KG1 (cell line): ENCODE measurements around the gene CCDC116.
A peak's percentile ranks its signal among the peaks of the same experiment; 100 is the strongest.
"Not testable (repeated sequence)": the region's sequence is repeated elsewhere in the genome, so short reads cannot be mapped to it uniquely, and the experiment has no call there.

Experiments
- DNase-seq: peaks from one replicate; lab custom pipeline; 2025; lab: John Stamatoyannopoulos, UW

CCDC116 gene

DNA sequence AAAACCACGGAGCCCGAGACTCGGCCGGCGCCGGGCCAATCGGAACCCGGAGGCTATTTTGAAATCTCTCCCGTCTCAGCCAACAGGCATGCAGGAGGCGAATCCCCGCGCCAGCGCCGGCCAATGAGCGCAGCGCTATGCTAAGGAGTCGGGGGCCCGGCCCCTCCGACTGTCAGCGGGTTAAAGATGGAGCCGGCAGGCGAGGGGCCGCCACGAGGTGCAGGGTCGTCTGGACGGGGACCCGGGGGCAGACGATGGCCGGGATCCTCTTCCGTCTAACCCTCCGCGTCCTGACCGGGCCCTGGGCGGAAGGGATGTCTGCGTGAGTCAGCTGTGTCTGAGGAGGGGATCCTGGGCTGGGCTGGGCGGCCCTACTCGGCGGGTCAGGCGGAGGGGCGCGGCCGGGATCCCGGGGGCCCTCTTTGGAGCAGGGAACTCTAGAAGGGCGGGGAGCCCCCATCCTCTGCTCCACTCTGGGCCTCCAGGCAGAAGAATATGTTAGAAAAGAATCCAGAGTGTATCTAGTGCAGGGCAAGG lies 19.5 kb downstream of the CCDC116 start:
- peak; percentile 80 for DNase-seq

DNA sequence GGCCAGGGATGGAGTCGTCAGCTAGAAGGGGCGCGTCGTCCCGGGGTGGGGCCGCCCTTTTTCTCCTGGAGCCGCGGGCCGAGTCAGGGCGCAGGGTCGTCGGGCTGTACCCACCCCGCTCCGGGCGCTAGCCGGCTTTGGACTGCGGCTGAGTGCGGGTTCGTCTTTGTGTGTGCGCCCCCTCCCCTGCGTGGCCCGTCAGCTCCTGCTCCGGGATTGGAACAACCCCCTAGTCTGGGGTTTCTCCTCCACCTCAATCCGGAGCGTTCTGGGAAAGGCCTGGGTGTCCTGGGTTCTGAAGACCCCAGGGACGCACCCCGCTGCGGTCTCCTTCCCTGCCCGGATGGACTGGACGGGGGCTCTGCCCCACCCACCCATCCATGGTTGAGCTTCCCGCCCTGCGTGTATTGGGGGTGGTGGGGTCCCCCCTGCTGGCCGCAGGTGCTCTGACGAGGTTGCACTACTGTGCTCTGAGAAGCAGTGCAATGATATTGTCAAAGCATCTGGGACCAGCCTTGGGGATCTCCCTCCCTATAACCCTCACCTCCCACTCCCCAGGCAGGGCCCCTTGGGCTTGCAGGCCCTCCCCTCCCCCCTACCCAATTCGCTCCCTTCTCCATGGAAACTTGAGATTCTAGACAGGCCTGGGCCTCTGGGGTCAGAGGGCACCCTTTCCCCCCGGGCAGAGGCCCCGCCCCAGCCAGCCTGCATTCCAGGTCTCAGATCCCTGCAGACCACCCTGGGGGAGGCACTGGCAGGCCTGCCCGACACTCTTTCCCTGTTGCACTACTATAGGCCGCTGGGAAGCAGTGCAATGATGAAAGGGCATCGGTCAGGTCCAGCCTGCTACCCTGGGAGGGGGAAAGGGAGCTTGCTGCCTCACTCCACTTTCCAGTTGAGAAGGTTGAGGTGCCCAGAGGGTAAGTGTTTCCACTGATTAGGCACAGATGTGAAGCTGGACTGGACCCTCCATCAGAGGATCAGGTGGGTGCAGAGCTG lies 20.3 kb downstream of the CCDC116 start:
- DNase-seq, result no peak

DNA sequence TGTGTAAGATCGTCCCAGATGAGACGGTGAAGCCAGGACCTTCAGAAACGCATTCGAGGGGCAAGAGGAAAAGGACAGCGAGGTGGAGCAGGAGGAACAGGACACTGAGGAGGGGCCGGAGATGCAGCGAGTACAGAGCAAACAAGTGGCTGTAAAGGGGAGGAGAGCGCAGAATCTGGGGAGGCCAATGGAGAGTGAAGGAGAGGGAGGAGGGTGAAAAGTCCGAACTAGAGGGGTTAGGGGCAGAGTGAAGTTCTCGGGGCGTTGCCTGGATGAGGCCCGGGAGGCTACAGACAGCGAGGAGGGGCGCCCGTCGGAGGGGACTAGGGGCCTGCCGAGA lies 24.4 kb downstream of the CCDC116 start:
- no peak for DNase-seq

DNA sequence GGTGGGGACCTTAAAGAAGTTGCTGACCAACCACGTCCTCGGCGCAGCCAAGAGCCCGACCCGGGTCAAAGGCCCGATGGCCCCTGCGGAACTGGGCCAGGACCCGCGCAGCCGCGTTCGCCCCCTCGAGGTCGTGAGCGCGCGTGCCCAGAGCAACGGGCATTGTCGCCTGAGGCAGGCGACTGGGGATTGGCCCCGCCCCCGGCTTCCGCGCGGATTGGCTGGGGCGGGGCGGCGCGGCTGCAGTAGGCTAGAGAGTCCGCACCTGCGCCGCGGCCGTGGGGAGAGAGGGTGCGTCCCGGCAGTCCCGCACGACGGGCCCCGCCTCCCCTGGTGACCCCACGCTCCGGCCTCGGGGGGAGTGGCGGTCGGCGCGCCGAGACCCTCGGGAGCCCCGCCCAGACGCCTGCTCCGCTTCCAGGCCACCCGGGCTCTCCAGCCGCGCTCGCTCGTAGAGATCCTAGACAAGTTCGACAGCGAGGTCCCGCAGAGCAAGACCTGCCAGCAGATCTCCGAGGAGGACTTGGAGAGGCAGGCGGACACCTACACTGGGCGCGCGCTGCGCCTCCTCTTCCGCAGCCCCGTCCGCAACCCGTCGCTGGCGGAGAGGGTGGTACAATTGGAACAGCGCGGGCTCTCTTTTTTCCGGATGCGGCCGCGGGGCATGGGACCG lies 24.9 kb downstream of the CCDC116 start:
- DNase-seq, result peak; percentile 80

DNA sequence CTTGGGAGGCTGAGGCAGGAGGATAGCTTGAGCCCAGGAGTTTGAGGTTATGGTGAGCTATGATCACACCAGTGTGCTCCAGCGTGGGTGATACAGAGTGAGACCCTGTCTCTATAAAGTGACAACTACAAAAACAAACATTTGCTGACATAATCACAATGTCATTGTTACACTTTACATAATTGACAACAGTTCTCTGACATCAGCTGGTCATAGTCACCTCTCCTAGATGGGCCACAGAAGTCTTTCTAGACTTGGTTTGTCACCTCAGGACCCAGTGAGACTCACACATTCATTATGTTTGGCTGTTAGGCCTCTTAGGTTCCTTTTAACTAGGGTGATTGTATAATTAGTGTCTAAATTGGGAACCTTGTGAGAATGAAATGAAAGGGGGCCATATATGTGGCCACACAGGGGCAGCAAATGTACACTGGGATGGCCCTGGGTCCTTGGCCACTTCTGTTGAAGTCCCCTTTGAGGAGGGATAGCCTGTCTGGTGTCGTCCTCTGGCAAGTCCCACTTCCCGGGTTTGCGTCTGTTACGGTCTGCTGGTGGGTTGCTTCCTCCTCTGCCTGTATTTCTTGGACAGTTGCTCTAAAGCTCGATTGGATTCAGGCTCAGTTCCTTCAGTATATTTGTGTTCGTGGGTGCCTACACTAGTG lies 27.4 kb downstream of the CCDC116 start:
- DNase-seq, result no peak

DNA sequence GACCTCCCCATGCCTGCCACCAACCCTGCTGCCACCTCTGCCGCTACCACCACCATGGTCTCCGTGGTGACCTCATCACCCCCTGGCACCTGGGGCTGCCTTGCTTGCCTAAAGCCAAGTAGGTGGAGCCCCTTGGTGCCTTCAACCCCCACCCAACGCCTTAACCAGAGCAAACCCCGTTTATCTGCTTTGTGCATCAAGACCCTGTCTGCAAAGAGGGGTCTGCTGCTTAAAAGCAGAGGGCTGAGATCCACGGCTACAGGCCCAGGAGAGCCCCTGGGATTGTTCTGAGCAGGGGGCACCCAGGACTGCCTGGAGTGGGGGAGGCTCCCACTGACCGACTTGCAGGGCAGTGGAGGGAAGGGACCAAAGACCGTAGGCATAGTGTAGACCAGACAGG lies 28.3 kb downstream of the CCDC116 start:
- DNase-seq, result no peak

DNA sequence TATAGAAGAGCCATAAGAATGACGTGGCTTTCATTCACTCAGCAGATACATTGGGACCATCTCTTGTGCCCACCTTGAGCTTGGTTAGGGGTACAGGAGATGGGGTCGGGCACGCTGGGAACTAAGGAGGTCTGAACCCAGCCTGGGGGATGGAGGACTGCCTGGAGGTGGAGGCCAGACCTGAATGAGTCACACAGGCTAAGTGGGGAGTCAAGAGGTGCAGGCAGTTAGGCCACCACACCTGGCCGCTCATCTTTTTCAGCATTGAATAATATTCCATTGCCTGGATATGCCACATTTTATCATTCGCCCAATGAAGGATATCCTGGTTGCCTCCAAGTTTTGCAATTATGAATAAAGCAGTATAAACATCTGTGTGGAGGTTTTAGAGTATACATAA lies 29.4 kb downstream of the CCDC116 start:
- no peak for DNase-seq

DNA sequence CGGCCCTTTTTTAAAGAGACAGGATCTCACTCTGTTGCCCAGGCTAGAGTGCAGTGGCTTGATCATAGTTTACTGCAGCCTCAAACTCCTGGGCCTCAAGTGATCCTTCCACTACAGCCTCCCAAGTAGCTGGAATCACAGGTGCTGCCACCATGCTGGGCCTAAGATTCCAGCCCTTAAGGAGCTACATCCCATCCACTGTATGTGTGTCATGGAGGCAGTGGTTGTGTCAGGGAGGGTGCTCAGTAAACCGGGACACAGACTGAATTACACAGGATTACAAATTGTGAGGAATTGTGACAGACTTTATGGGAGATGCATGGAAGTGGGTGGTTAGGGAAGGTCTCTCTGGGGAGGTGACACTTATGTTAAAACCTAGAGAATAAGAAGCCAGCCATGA lies 31.2 kb downstream of the CCDC116 start:
- DNase-seq, result no peak

DNA sequence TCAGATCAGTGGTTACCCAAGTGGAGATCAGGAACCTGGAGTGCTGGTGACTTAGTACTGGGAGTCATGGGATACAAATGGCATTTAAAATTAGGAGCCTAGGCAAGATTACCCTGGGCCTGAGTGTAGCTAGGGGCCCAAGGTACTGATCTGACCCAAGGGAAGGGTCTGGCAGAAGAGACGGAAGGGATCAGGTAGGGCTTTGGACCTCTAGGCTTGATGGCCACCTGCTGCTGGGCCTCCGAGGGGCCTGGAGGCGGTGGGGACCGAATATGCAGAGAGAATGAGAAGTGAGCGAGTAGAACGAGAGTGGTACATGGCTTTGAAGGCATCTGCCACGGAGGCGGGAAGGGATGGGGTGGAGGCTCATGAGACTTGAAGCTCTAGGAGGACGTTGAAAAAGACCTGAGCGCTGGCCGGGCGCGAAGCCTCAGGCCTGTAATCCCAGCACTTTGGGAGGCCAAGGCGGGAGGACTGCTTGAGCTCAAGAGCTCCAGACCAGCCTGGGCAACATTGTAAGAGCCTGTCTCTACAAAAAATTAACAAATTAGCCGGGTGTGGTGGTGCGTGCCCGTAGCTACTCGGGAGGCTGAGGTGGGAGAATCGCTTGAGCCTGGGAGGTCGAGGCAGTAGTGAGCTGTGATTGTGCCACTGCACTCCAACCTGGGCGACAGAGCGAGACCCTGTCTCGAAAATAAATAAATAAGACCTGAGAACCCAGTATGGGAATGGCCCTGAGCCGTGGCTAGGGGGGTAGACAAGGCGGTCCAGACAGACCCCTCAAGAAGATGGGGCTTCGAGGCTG lies 32.7 kb downstream of the CCDC116 start:
- DNase-seq, result no peak

DNA sequence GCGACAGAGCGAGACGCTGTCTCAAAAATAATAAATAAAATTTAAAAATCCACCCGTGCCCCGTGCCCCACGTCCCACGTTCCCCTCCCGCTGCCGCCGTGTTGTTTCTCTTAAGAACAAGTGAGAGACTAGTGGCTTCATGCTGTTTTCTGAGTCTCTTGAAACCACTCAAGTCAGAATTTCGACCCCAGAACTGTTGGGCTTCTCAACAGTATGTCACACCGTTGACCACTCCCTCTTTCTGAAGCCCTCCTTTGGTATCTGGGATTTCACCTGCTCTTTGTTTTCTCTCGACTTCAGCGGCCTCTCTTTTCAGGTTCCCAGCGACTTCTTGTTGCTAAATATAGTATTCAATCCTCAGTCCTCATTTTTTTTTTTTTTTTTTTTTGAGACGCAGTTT lies 34.2 kb downstream of the CCDC116 start:
- DNase-seq, result no peak

DNA sequence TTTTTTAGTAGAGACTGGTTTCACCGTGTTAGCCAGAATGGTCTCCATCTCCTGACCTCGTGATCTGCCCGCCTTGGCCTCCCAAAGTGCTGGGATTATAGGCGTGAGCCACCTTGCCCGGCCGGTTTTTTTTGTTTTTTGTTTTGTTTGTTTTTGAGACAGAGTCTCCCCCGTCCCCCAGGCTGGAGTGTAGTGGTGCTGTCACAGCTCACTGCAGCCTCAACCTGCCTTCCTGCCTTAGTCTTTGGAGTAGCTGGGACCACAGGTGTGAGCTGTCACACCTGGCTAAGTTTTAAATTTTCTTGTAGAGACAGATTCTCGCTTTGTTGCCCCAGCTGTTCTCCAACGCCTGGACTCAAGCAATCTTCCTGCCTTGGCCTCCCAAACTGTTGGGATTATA lies 36.5 kb downstream of the CCDC116 start:
- no peak for DNase-seq

DNA sequence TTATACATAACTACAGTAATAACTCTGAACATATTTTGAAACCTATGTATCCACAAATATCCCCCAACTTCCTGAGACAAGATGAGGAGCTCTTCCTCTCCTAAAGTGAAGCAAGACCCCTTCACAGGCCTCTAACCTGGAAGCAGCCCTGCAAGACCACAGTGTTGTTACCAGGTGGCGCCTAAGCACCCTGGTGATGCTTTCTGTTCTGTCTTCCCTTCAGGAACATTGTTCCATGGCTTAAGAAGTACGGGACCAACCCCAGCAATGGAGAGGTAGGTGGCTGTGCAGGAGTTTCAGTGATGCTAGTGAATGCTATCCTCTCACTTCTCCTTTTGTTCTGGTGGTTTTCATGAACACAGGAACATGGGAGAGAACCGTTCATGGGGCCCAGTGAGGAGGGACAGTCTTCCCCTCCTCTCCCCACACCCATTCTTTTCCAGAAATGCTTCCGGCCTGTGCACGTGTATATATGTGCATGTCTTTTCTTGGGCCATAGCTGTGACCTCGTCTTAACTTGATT lies 39.6 kb downstream of the CCDC116 start:
- DNase-seq, result no peak

DNA sequence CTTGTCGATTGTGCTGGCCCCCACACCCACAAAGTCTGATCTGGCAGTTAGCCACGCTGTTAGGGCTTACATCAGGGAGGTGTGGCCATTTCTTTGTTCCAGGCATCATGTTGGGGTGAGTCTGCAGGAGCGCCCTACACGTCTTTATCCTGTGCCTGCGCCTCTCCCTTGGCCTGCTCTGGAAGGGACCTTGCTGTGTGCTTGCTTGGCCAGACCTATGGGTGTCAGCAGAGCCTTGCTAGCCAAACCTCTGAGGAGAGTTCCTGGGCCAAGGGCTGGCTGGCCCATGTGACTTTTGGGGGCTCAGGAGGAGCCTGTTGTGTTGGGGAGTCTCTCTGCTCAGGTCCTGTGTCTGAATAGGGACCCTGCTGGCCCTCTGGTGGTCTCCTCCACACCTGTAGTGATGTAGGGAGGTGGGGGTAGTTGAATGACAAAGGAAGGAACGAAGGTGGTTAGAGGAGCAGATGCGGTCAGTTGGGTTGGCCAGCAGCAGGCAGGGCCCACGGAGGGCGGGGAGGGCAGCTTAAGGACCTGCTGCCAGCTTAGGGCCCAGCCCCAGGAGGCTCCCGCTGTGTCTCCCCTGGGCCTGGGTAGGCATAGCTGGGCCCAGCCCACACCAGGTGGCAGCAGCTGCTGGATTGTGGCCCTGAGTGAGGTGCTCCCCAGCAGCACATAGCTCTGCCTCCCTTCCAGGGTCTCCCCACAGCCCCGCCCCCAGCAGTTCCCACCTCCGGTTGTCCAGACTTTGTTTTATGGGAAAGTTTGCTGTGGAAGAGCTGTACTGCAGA lies 41.2 kb downstream of the CCDC116 start:
- no peak for DNase-seq

DNA sequence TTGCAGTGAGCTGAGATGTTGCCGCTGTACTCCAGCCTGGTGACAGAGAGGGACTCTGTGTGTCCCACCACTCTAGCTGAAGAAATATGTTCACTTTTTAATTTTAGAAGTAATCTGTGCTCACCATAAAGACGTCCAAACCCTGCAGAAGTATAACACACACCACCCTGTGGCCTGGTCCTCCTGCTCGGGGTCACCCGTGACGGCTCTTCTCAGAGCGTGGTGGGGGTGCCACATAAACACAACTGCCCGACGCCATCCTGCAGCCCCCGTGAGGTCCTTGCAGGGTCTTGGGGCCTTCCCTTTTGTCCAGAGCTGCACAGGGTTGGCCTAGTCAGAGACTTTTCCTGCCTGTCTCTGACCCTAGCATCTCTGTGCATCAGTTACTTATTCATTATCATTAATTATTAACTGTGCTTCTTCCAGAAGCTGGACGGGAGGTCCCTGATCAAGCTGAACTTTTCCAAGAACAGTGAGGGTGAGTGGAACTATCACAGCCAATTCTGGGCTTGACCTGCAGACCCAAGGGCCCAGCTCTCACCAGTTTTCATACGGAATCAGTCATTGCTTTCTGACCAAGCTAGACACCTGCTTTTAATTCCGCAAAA lies 42.2 kb downstream of the CCDC116 start:
- no peak for DNase-seq

DNA sequence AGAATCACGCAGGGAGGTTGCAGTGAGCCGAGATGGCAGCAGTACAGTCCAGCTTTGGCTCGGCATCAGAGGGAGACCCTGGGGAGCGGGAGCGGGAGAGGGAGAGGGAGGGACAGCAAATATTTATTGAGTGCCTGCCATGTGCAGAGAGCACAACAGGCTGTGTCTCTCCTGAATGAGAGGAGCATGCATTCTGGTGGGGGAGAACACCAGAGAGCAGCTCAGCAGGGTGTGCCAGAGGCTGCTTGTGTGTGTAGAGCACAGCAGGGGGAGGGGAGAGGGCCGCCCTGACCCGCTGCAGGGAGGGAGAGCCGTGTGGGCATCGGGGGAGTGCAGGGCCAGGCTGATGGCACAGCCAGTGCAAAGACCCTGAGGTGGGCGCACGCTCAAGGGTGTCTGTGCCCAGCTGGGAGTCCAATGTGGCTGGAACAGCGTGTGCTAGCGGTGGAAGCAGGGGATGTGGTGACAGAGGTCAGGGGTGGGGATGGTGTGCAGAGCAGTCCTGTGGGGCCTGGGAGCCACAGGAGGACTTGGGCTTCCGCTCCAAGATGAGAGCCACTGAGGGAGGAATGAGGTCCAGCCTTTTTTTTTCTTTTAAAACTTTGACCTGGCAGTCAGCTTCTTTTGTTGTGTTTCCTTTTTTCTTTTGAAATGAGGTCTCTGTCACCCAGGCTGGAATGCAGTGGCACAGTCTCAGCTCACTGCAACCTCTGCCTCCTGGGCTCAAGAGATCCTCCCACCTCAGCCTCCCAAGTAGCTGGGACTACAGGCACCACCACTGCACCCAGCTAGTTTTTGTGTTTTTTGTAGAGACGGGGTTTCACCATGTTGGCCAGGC lies 45.3 kb downstream of the CCDC116 start:
- DNase-seq, result no peak

DNA sequence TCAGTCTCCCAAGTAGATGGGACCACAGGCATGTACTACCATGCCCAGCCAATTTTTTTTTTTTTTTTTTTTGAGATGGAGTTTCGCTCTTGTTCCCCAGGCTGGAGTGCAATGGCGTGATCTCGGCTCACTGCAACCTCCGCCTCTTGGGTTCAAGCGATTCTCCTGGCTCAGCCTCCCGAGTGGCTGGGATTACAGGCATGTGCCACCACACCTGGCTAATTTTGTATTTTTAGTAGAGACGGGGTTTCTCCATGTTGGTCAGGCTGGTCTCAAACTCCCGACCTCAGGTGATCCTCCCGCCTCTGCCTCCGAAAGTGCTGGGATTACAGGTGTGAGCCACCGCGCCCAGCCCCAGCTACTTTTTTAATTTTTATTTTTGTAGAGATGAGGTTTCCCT lies 46.3 kb downstream of the CCDC116 start:
- not testable (repeated sequence) for DNase-seq

DNA sequence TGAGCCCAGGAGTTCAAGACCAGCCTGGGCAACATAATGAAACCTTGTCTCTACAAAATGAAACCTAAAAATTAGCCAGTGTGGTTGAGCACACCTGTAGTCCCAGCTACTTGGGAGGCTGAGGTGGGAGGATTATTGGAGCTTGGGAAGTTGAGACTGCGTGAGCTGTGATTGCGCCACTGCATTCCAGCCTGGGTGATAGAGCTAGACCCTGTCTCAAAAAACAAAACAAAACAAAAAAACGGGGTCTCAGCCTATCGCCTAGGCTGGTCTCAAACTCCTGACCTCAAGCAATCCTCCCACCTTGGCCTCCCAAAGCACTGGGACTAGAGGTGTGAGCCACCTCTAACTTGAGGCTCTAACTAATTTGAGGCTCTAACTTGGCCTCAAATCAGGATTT lies 46.8 kb downstream of the CCDC116 start:
- no peak for DNase-seq

DNA sequence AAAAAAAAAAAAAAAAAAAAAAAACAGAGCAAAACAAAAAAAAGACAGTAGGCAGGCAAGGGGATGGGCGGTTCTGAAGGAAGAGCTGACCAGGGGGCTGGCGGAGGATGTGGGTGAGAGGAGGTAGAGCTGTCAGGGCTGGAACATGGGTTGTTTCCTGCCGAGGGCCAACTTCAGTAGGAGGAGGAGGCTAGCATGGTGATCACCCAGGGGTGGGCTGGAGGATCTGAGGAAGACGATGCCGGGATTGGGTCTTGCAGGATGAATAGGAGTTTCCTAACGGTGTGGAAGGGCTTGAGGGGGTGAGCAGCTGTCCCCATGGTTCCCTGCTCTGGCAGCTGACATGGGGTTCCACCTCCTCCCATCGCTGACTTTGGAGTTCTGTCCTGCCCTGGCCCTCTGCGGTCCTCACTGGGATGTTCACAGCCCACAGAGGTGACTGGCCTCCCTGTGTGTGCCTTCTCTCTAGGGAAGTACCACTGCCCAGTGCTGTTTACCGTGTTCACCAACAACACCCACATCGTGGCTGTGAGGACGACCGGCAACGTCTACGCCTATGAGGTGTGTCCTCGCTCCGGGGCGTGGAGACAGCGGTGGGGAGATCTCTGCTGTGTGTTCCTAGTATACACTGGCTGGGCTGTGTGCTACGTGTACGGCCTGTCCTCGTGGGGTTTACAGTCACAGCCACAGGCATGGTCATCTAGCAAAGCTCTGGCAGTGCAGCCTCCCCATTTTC lies 48.4 kb downstream of the CCDC116 start:
- DNase-seq, result no peak
